ENCODE results near the gene GPRIN2.

GPRIN2 gene

GRCh38 chr10:46558392-46559185, 2.1 kb upstream of the GPRIN2 start:
- TF ChIP-seq CTCF (IDR thresholded peaks at IDR 0.05; ENCODE audit: low read length, missing control alignments) = no peak

GRCh38 chr10:46558122-46558391, 1.6 kb upstream of the GPRIN2 start:
- DNase-seq (ENCODE audit: low read depth) = no peak
- no peak overlapping the region for H3K4me3 ChIP-seq (replicated peaks; ENCODE audit: low read depth, low read length)
- no peak for TF ChIP-seq CTCF (IDR thresholded peaks at IDR 0.05; ENCODE audit: low read length, missing control alignments)

More at GRCh38 chr10:46558392-46559185, 2.1 kb upstream of the GPRIN2 start:
- no peak for DNase-seq (ENCODE audit: low read depth)
- H3K4me3 ChIP-seq (replicated peaks; ENCODE audit: low read depth, low read length) = no peak overlapping the region

- H3K4me3 ChIP-seq (replicated peaks; ENCODE audit: low read depth, low read length) = no peak overlapping the region
- DNase-seq (ENCODE audit: low read depth) = no peak
- TF ChIP-seq CTCF (IDR thresholded peaks at IDR 0.05; ENCODE audit: low read length, missing control alignments) = no peak
These were observed 1.1 kb upstream of the GPRIN2 start for GRCh38 chr10:46557319-46558121.

- no peak for TF ChIP-seq CTCF (IDR thresholded peaks at IDR 0.05; ENCODE audit: low read length, missing control alignments)
- peak overlapping the region; percentile 15 for H3K4me3 ChIP-seq (replicated peaks; ENCODE audit: low read depth, low read length)
- no peak for DNase-seq (ENCODE audit: low read depth)
These were observed 544 bp downstream of the GPRIN2 start for GRCh38 chr10:46555713-46556514.

- no peak overlapping the region for H3K4me3 ChIP-seq (replicated peaks; ENCODE audit: low read depth, low read length)
- no peak for DNase-seq (ENCODE audit: low read depth)
- TF ChIP-seq CTCF (IDR thresholded peaks at IDR 0.05; ENCODE audit: low read length, missing control alignments) = no peak
These were observed 1.1 kb downstream of the GPRIN2 start for GRCh38 chr10:46555366-46555712.

- TF ChIP-seq CTCF (IDR thresholded peaks at IDR 0.05; ENCODE audit: low read length, missing control alignments) = no peak
- no peak overlapping the region for H3K4me3 ChIP-seq (replicated peaks; ENCODE audit: low read depth, low read length)
- no peak for DNase-seq (ENCODE audit: low read depth)
These were observed 2.2 kb downstream of the GPRIN2 start for GRCh38 chr10:46554166-46554781.
